HepG2 (cell line): ENCODE results near the gene CRIM1. TPM values are rescaled to one million over a fixed set of nuclear protein-coding genes. Genes with fewer than 3 reads are reported as not detected.

Experiments used
- CCDC6 ChIP-seq: sonication (generic); formaldehyde crosslinking; IDR thresholded peaks from 2 replicates; pipeline ENCODE4 v1.8.1; 2022; ENCODE audit warnings: mild to moderate bottlenecking, missing genetic modification reagents, moderate library complexity
- HNRNPLL ChIP-seq: fragments of 200-400 bp; formaldehyde crosslinking; IDR thresholded peaks from 2 replicates; pipeline ENCODE4 v1.6.1; 2017; ENCODE audit warnings: mild to moderate bottlenecking, low read depth, low read length; ENCODE audit not compliant: poor library complexity, severe bottlenecking
- NR2C2 ChIP-seq: sonication (generic); formaldehyde crosslinking; IDR thresholded peaks from 2 replicates; pipeline ENCODE4 v1.4.0; 2020; ENCODE audit warnings: missing genetic modification reagents, mild to moderate bottlenecking, moderate library complexity, borderline replicate concordance
- PLSCR1 ChIP-seq: sonication (generic); formaldehyde crosslinking; IDR thresholded peaks from 2 replicates; pipeline ENCODE4 v1.5.0; 2020; ENCODE audit warnings: missing genetic modification reagents, mild to moderate bottlenecking, borderline replicate concordance
- POLR2AphosphoS5 ChIP-seq: IDR thresholded peaks from 2 replicates; pipeline ENCODE4 v1.6.1; 2012; ENCODE audit warnings: low read depth, low read length
- RERE ChIP-seq: IDR thresholded peaks from 2 replicates; pipeline ENCODE4 v1.6.1; 2016; ENCODE audit warnings: low read depth, missing genetic modification reagents, missing compliant biosample characterization
- RNF219 ChIP-seq: sonication (generic); formaldehyde crosslinking; IDR thresholded peaks from 2 replicates; pipeline ENCODE4 v1.5.0; 2020; ENCODE audit warnings: mild to moderate bottlenecking, missing genetic modification reagents
- SCMH1 ChIP-seq: sonication (generic); formaldehyde crosslinking; IDR thresholded peaks from 2 replicates; pipeline ENCODE4 v1.9.0; 2021; ENCODE audit warnings: missing genetic modification reagents, mild to moderate bottlenecking, borderline replicate concordance
- TOPORS ChIP-seq: sonication (generic); formaldehyde crosslinking; IDR thresholded peaks from 2 replicates; pipeline ENCODE4 v1.8.0; 2023; ENCODE audit warnings: mild to moderate bottlenecking, missing genetic modification reagents
- ZBTB14 ChIP-seq: sonication (generic); formaldehyde crosslinking; IDR thresholded peaks from 2 replicates; pipeline ENCODE4 v1.4.0; 2020; ENCODE audit warnings: missing genetic modification reagents
- ZNF556 ChIP-seq: sonication (generic); formaldehyde crosslinking; IDR thresholded peaks from 2 replicates; pipeline ENCODE4 v1.4.0; 2020; ENCODE audit warnings: mild to moderate bottlenecking, missing genetic modification reagents, borderline replicate concordance
- ZNF672 ChIP-seq: sonication (generic); formaldehyde crosslinking; IDR thresholded peaks from 2 replicates; pipeline ENCODE4 v1.8.1; 2022; ENCODE audit warnings: missing genetic modification reagents
- ZNF7 ChIP-seq: IDR thresholded peaks from 2 replicates; pipeline ENCODE4 v1.6.1; 2016; ENCODE audit warnings: missing biosample characterization, missing genetic modification reagents
- ZNF773 ChIP-seq: sonication (generic); formaldehyde crosslinking; IDR thresholded peaks from 2 replicates; pipeline ENCODE4 v1.4.0; 2020; ENCODE audit warnings: missing genetic modification reagents, borderline replicate concordance
- ZNF839 ChIP-seq: sonication (generic); formaldehyde crosslinking; IDR thresholded peaks from 2 replicates; pipeline ENCODE4 v1.4.0; 2020; ENCODE audit warnings: missing genetic modification reagents, mild to moderate bottlenecking, borderline replicate concordance
- ZSCAN5A ChIP-seq: sonication (generic); formaldehyde crosslinking; IDR thresholded peaks from 2 replicates; pipeline ENCODE4 v1.8.0; 2022; ENCODE audit warnings: mild to moderate bottlenecking, missing genetic modification reagents, borderline replicate concordance
- polyA plus RNA-seq, 8 experiments: library from polyadenylated mRNA; depleted of rRNA in 3 of 8; stranded (reverse) in 7 of 8; unstranded in 1 of 8; fragments of >200 nt; fragmentation: Illumina TruSeq in 4 of 8; extraction: Trizol in 4 of 8; gene quantifications; 2 replicates each; pipeline versions ENCODE4 v1.2.1 to v1.2.3, GENCODE V29; 2011 to 2016; ENCODE audit warnings: low read depth in 4 of 8, missing spikeins in 1 of 8, mixed read lengths in 1 of 8; ENCODE audit not compliant: insufficient read depth in 1 of 8
- total RNA-seq, 5 experiments: library from RNA; depleted of rRNA; stranded (reverse); fragments of >200 nt; fragmentation: Illumina TruSeq; extraction: Trizol; gene quantifications; 2 replicates each; pipeline ENCODE4 v1.2.3, GENCODE V29; 2016; ENCODE audit warnings: low read depth in 1 of 5

The CRIM1 gene
- total and polyA plus RNA-seq, 2 of the 13 experiments (the other 11 are each of a cell fraction or from before 2014, with no cell fraction given), result 39.1 to 69.9 TPM

GRCh38 chr2:36355151-36355889, at the start of gene CRIM1 (continued):
- TF ChIP-seq PLSCR1, result no peak
- 0 out of 2 replicates have a peak, but pooled peaks have one; percentile 18 for TF ChIP-seq NR2C2 (CRISPR knock-in tag)
- no peak; the same call in 1 of the 2 replicates for TF ChIP-seq ZNF773 (CRISPR knock-in tag)
- TF ChIP-seq ZNF839, result no peak
- TF ChIP-seq ZSCAN5A (CRISPR knock-in tag), result no peak
- TF ChIP-seq RERE, result peak; percentile 30; the same call in 1 of the 2 replicates
- peak; percentile 76 for TF ChIP-seq POLR2AphosphoS5
- TF ChIP-seq RNF219 (CRISPR knock-in tag), result no peak
- no peak for TF ChIP-seq SCMH1
- TF ChIP-seq ZNF7 (CRISPR knock-in tag), result no peak
- peak; percentile 94 for TF ChIP-seq CCDC6 (CRISPR knock-in tag)
- TF ChIP-seq ZNF556 (CRISPR knock-in tag), result peak; percentile 36; the same call in 1 of the 2 replicates
- TF ChIP-seq TOPORS (CRISPR knock-in tag), result peak; percentile 48; the same call in 1 of the 2 replicates
- TF ChIP-seq HNRNPLL, result peak; percentile 64
- peak; percentile 53; the same call in 1 of the 2 replicates for TF ChIP-seq ZNF672 (CRISPR knock-in tag)
- TF ChIP-seq ZBTB14 (CRISPR knock-in tag), result no peak
